GM12865 (cell line): ENCODE data around the gene IL2RA.

Experiments used
- DNase-seq: peaks from one replicate; pipeline ENCODE4 v3.0.0; 2010; ENCODE audit warnings: low read depth
- H3K4me3 ChIP-seq: 2 replicates; pipeline ENCODE4 v1.5.1; 2011; ENCODE audit warnings: mild to moderate bottlenecking, low read depth, low read length, control low read depth
- CTCF ChIP-seq: IDR thresholded peaks from 2 replicates; pipeline ENCODE4 v1.5.1; 2011; ENCODE audit warnings: low read length, control low read depth, low read depth, inconsistent platforms; ENCODE audit not compliant: insufficient read depth; ENCODE audit errors: missing control alignments

Gene IL2RA

GRCh38 chr10:6082496-6083395, 20.6 kb upstream of the IL2RA start:
- no peak overlapping the region for H3K4me3 ChIP-seq
- DNase-seq, result no peak
- TF ChIP-seq CTCF, result no peak

DNA sequence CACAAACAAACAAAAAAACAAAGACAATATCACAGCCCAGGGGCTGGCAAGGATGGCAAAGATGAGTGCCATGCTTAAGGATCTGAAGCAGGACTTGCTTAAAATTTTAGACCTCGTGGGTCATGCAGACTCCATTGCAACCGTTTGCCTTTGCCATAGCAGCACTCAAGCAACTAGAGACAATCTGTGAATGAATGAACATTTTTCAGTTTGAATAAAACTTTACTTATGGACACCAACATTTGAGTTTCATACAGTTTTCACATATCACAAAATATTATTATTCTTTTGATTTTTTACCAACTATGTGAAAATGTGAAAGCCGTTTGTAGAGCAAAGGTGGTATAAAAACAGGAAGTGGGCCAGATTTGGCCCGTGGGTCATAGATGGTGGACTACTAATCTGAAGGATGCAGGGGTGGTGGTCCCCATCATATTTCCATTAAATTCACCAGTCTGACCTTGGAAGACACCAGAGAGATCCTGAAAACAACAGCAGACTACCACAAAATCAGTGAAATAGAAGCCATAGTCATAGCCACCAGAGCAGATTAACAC, 18.3 kb upstream of the IL2RA start:
- no peak overlapping the region for H3K4me3 ChIP-seq
- no peak for TF ChIP-seq CTCF
- no peak for DNase-seq

DNA sequence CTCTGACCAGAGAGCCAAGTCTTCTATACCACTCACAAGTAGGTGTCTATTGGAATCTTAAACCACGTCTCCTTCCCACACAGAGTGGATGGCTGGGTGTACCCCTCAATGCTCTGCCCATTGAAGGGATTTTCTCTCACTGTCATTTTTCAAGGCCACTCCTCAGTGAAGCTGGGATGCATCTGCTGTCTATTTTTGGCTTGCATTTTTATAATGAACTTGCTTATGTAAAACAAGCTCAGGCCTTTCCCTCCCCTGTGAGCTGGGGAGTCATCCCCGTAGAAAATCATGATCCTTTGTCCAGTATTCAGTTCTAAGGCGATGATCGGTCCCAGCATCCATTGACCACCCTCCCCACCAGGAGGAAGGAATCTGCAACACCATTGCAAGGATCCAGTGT, 16.9 kb upstream of the IL2RA start:
- no peak for DNase-seq
- TF ChIP-seq CTCF, result no peak
- no peak overlapping the region for H3K4me3 ChIP-seq

DNA sequence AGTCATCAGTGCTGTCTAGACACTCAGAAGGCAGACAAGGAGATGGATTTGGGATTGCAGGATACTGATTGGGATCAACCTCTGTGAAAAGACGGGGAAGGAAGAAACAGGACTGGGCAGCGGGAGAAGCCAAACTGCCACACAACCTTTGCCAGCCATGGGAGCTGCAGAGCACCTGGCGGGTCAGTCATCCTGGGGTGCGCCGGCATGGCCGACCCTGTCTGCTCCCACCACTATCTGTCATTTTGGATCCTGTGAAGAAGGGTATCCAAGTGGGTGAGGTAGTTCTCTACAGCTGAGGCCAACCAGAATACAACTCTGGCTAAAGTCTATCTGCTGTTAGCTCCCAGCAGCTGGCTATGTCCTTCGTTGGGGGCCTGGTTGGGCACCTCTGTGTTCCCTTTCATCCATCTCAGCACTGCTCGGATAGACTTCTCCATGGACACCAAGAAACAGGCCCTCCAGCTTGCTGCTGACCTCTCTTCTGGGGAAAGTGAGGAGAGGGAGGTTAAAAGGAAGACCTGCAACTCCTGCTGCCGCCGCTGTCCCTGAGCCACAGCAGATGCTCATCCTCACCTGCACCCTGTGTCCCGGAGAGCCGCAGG, 15.0 kb upstream of the IL2RA start:
- DNase-seq, result no peak
- H3K4me3 ChIP-seq, result no peak overlapping the region
- no peak for TF ChIP-seq CTCF

DNA sequence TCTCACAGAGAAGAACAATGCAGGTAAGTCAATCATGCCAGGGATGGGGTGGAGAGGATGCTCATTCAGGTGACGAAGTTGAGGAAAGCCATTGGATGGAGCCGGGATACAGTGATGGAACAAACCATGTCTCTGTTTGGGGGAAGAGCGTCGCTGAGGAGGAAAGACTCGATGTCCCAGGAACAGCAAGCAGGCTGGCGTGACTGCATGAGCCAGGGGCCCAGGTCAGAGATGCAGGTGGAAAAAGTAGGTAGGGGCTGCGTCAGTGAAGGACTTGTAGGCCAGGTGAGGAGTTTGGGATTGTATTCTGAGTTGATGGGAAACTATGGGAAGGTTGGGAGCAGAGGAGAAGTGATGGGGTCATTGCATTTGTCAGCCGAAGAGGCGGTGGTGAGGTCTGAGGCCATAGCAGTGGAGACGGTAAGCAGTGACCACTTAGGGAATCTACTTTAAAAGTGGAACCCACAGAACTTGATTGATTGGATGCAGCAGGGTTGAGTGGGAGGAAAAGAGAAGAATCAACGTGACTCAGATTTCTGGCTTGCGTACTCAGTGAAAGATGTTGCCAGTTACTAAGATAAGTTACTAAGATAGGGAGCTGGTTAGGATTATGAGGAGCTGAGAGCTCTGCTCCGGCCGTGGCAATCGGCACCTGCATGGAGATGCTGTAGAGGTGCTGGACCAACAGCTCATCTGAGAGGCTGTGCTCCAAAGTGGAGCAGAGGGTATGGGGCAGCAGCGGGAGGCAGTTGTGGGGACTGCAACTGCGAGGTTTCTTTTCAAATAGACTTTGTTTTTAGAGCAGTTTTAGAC, 12.5 kb upstream of the IL2RA start:
- TF ChIP-seq CTCF, result no peak
- no peak overlapping the region for H3K4me3 ChIP-seq
- DNase-seq, result no peak

GRCh38 chr10:6072215-6072934, 10.2 kb upstream of the IL2RA start:
- peak overlapping the region; percentile 51 for H3K4me3 ChIP-seq
- DNase-seq, result peak; percentile 84
- TF ChIP-seq CTCF, result no peak
